ENCODE results near the gene TF.

Gene TF

DNA sequence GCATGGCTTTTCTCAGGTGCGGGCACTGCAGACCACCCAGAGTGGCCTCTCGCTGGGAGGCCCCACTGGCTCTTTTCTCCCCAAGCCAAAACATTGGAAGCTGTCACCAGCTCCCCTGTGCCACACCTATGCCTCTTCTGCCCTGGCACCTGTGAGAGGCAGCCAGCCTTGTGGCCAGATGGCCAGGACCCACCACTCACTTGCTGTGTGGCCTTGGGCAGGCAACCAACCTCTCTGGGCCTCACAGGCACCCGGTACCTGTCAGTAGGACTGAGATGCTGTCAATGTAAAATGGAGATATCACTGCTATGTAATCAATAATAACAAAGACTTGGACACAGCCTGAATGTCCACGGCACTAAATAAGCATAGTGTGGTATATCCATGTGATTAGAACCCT is 96.0 kb downstream of the TF start:
- TF ChIP-seq MYC (IDR thresholded peaks at IDR 0.05; ENCODE audit: low read depth, low read length) (no peak), POLR2A (IDR thresholded peaks at IDR 0.05; ENCODE audit: extremely low read depth, insufficient read length) (no peak)
- TF ChIP-seq, protein P1, sequence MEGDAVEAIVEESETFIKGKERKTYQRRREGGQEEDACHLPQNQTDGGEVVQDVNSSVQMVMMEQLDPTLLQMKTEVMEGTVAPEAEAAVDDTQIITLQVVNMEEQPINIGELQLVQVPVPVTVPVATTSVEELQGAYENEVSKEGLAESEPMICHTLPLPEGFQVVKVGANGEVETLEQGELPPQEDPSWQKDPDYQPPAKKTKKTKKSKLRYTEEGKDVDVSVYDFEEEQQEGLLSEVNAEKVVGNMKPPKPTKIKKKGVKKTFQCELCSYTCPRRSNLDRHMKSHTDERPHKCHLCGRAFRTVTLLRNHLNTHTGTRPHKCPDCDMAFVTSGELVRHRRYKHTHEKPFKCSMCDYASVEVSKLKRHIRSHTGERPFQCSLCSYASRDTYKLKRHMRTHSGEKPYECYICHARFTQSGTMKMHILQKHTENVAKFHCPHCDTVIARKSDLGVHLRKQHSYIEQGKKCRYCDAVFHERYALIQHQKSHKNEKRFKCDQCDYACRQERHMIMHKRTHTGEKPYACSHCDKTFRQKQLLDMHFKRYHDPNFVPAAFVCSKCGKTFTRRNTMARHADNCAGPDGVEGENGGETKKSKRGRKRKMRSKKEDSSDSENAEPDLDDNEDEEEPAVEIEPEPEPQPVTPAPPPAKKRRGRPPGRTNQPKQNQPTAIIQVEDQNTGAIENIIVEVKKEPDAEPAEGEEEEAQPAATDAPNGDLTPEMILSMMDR (IDR thresholded peaks at IDR 0.05; ENCODE audit: low read depth, low read length), result no peak
- TF ChIP-seq, protein P2, sequence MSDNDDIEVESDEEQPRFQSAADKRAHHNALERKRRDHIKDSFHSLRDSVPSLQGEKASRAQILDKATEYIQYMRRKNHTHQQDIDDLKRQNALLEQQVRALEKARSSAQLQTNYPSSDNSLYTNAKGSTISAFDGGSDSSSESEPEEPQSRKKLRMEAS (IDR thresholded peaks at IDR 0.05; ENCODE audit: low read depth, low read length), result no peak
- no peak for DNase-seq (ENCODE audit: low read depth)
- H3K4me3 ChIP-seq (ENCODE audit: low read depth, low read length), result no peak overlapping the region

DNA sequence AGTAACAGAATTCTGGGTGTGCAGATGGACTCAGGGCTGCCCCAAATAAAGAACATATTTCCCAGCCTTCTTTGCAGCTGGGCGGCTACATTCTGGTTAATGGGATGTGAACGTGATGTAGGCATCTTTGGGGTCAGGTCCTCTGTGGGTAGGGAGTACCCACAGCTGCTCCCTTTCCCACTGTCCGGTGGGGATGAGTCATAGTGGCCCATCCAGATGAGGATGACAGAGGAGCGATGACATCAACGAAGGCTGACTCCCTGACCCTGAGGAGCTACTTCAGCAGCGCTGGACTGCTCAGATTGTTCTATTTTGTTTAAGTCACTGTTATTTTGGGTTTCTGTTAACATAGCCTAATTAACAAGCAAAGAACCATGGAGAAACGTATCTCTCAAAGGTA is 97.4 kb downstream of the TF start:
- TF ChIP-seq, protein P1 (IDR thresholded peaks at IDR 0.05; ENCODE audit: low read depth, low read length), result no peak
- no peak for TF ChIP-seq MYC (IDR thresholded peaks at IDR 0.05; ENCODE audit: low read depth, low read length)
- TF ChIP-seq, protein P2 (IDR thresholded peaks at IDR 0.05; ENCODE audit: low read depth, low read length), result no peak
- no peak for TF ChIP-seq POLR2A (IDR thresholded peaks at IDR 0.05; ENCODE audit: extremely low read depth, insufficient read length)
- DNase-seq (ENCODE audit: low read depth), result no peak
- H3K4me3 ChIP-seq (ENCODE audit: low read depth, low read length), result no peak overlapping the region

DNA sequence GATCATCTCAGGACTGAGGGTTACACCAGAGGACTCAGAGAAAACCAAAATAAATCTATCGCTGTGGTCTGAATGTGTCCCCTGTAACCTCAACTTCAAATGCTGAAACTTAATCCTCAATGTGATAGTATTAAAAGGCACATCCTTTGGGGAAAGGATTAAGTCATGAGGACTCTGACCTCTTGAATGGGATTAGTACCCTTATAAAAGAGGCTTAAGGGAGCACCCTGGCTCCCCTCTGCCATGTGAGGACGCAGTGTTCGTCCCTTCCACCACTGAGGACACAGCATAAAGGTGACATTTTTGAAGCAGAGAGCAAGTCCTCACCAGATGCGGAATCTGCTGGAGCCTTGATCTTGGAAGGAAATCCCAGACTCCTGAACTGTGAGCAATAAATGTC is 98.9 kb downstream of the TF start:
- DNase-seq (ENCODE audit: low read depth), result no peak
- no peak overlapping the region for H3K4me3 ChIP-seq (ENCODE audit: low read depth, low read length)
- TF ChIP-seq, protein P1 (IDR thresholded peaks at IDR 0.05; ENCODE audit: low read depth, low read length), result no peak
- TF ChIP-seq MYC (IDR thresholded peaks at IDR 0.05; ENCODE audit: low read depth, low read length), result no peak
- TF ChIP-seq POLR2A (IDR thresholded peaks at IDR 0.05; ENCODE audit: extremely low read depth, insufficient read length), result no peak
- TF ChIP-seq, protein P2 (IDR thresholded peaks at IDR 0.05; ENCODE audit: low read depth, low read length), result no peak
